Rectal smooth muscle tissue (tissue), 1 donor: ENCODE measurements around the gene DOCK10.

Source experiments
- H3K27ac ChIP-seq: one replicate; pipeline ENCODE4 v1.7.0; 2013; ENCODE audit warnings: low read depth, low read length, inconsistent platforms
- H3K27me3 ChIP-seq: one replicate; pipeline ENCODE4 v1.7.0; 2013; ENCODE audit warnings: low read length; ENCODE audit not compliant: control insufficient read depth, insufficient read depth
- H3K36me3 ChIP-seq: one replicate; pipeline ENCODE4 v1.7.0; 2013; ENCODE audit warnings: low read length; ENCODE audit not compliant: control insufficient read depth, insufficient read depth
- H3K4me1 ChIP-seq: one replicate; pipeline ENCODE4 v1.7.0; 2013; ENCODE audit warnings: low read length; ENCODE audit not compliant: control insufficient read depth, insufficient read depth
- H3K4me3 ChIP-seq: one replicate; pipeline ENCODE4 v1.7.0; 2013; ENCODE audit warnings: low read length
- H3K9ac ChIP-seq: one replicate; pipeline ENCODE4 v1.7.0; 2013; ENCODE audit warnings: low read length

Gene DOCK10

DNA sequence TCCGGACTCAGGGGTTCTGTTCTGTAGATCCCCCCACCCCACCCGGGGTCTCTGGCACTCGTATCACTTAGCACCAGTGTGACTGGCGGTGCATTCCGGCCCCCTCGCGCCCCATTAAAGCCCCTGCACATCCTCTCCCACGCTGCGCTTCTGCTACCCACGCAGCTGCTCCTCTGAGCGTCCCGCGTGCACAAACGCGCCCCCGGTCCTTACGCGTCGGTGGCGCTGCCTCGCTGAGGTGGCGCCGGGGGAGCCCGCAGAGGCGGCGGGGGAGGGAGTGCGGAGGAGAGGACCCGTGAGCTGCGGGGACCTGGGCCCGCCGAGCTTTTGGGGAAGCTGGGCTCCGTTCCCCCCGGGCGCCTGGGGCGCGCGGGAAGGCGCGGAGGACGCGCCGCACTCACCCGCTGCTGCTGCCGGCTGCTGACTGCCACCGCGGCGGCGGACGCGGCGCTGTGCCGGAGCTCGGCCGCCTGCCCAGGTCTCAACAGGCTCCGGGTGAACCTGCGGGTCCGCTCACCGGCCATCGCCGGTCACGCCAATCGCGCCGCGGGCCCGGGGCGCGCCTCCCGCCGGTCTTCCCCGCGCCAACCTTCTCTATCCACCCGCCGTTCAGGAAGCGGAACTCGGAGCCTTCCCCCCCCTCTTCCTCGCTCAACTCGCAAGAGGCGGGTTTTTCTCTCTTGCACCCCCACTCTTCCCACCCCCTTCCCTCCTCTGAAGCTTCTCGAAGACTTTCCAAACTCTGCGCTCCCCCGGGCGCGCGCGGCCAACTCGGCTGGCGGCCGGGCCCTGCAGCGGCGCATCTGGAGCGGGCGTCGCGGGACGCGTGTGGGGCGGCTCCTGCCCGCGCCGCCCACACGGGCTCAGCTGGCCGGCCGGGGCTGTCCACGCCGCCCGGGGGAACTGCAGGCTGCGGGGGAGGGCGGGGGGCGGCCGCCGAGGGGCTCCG, at the start of gene DOCK10:
DOCK10 (minus strand) TSS at position 618 of the 949 bp plus-strand sequence; CDS start at position 524, 94 bp downstream.
- H3K9ac ChIP-seq: no peak within 1 kb of the TSS
- H3K27ac ChIP-seq: no peak within 1 kb of the TSS
- peak within 1 kb of the TSS; percentile 65 for H3K4me3 ChIP-seq

DNA sequence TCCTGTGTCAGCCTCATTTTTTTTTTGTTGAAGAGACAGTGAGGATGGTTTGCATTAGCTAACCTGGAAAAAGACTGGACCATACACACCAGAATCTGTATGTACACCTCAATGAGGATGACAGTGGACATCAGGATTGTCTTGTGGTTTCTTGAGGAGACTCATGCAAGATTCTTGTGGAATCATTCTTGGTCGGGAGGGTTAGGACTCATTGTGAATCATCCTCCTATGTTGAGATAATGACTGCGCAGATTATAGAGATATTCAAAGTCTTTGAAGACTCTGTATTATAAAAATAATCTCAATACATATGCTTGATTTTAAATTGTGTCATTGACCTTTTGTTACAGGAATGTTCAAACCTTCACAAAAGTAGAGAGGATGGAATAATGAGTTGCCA, 49.1 kb upstream of the DOCK10 start:
- Histone ChIP-seq H3K27me3 (no peaks in the 10 kb centered on the region), H3K36me3 (no peaks in the 10 kb centered on the region), H3K4me1 (no peaks in the 10 kb centered on the region), H3K27ac (no peak overlapping the region), H3K9ac (no peak overlapping the region), H3K4me3 (no peak overlapping the region)

More for the DNA sequence above, at the start of gene DOCK10:
- Histone ChIP-seq H3K27me3 (no peaks in the 10 kb centered on the region), H3K4me1 (no peaks in the 10 kb centered on the region), H3K36me3 (no peaks in the 10 kb centered on the region)

DNA sequence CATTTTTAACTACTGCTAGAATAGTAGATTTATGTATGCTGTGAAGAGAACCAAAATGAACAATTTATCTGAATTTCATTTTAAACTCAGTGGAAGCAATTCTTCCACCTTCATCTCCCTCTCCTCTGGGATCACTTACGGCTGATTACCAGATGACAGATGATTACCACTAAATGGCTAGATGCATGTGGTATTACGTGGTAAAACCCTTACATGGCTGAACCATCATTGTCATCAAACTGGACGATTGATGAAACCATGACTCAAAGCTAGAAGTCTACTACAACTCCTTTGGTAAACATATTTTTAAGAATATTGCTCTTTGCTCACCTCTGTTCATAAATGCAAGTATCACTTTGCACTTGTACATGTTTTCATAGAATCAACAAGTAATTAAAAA, 48.5 kb upstream of the DOCK10 start:
- Histone ChIP-seq H3K27ac (no peak overlapping the region), H3K27me3 (no peaks in the 10 kb centered on the region), H3K4me3 (no peak overlapping the region), H3K4me1 (no peaks in the 10 kb centered on the region), H3K36me3 (no peaks in the 10 kb centered on the region), H3K9ac (no peak overlapping the region)

- Histone ChIP-seq H3K9ac (no peak overlapping the region), H3K4me3 (no peak overlapping the region), H3K4me1 (no peaks in the 10 kb centered on the region), H3K27me3 (no peaks in the 10 kb centered on the region), H3K36me3 (no peaks in the 10 kb centered on the region), H3K27ac (no peak overlapping the region)
Observed at GRCh38 chr2:225086915-225087314, 44.6 kb upstream of the DOCK10 start.

- Histone ChIP-seq H3K4me1 (no peaks in the 10 kb centered on the region), H3K27me3 (no peaks in the 10 kb centered on the region), H3K4me3 (no peak overlapping the region), H3K36me3 (no peaks in the 10 kb centered on the region), H3K9ac (no peak overlapping the region), H3K27ac (no peak overlapping the region)
Observed at GRCh38 chr2:225086439-225086838, 44.2 kb upstream of the DOCK10 start.

- no peaks in the 10 kb centered on the region for H3K36me3 ChIP-seq
- no peak overlapping the region for H3K9ac ChIP-seq
- H3K27ac ChIP-seq: no peak overlapping the region
- no peaks in the 10 kb centered on the region for H3K27me3 ChIP-seq
- no peak overlapping the region for H3K4me3 ChIP-seq
- H3K4me1 ChIP-seq: no peaks in the 10 kb centered on the region
Observed at GRCh38 chr2:225083276-225083675, 41.0 kb upstream of the DOCK10 start.

- Histone ChIP-seq H3K27ac (no peak overlapping the region), H3K4me1 (no peaks in the 10 kb centered on the region), H3K9ac (no peak overlapping the region), H3K27me3 (no peaks in the 10 kb centered on the region), H3K36me3 (no peaks in the 10 kb centered on the region), H3K4me3 (no peak overlapping the region)
Observed at GRCh38 chr2:225076125-225076524, 33.9 kb upstream of the DOCK10 start.

DNA sequence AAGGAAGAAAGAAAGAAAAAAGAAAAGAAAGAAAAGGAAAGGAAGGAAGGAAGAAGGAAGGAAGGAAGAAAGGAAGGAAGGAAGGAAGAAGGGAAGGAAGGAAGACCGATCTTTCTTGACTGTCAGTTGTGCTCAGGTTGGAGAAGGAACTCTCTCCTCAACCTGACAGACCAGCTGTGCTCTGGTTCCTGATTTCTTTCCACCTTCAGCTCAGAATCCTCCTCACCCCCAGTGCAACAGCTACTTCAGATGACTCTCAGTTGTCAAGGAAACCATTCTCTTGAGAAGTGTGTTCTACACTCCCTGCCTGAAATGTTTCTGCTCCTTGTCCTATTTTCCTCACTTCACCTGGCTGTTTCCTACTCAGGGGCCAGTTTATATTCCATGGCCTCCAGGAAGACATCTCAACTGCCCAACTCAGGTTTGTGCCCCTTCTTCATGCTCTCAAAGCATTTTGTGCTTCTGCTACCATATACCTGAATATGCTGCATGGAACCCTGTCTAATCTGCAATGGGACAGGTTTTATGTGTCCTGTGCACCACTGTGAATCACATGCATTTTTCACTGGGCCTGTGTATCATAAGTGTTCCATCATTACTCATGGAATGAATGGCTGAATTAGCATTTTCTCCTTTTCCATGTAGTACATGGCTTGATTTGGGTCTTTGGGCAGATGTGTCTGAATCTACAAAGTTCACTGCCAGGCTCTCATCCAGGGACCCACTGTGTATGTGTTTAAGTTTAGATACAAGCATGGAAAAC, 32.8 kb upstream of the DOCK10 start:
- no peak overlapping the region for H3K9ac ChIP-seq
- no peaks in the 10 kb centered on the region for H3K36me3 ChIP-seq
- H3K4me3 ChIP-seq: no peak overlapping the region
- H3K27ac ChIP-seq: no peak overlapping the region
- H3K27me3 ChIP-seq: no peaks in the 10 kb centered on the region
- H3K4me1 ChIP-seq: no peaks in the 10 kb centered on the region

DNA sequence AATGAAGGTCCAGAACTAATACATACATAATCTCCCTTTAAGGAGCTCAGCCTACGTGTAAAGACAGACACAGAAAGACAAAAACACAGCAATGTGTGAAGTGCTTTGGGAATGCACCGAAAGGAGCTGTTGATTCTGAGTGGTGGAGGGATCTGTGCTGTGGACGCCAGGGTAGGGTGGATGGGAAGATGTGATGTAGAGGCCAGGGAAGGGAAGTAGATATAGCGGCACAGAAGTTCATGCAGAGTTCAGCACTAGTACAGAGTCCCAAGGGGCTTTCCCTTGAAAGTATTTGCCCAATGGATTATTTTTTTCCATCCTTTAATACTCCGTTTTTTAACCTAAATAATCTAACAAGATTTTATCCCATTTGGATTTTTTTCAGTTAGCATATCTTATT, 32.1 kb upstream of the DOCK10 start:
- no peaks in the 10 kb centered on the region for H3K27me3 ChIP-seq
- H3K4me1 ChIP-seq: no peaks in the 10 kb centered on the region
- H3K4me3 ChIP-seq: no peak overlapping the region
- H3K9ac ChIP-seq: no peak overlapping the region
- H3K27ac ChIP-seq: no peak overlapping the region
- H3K36me3 ChIP-seq: no peaks in the 10 kb centered on the region

DNA sequence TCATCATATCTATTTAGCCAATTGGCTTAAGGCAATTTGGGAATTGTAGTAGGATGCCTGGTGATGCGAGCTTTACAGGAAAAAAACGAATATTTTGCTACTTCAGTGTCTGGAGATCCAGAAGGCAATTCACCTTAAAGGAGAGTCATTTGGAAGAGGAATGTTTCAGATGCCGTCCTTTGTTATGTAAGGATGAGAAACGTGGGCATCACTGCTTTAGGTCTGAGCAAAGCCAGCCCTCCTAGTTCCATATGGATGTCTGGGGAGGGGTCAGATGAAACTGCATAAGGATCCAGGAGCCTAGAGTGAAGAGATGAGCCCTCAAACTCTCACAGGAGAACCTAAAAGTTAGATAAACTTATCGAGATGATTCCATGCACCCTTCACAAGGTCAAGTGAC, 30.9 kb upstream of the DOCK10 start:
- Histone ChIP-seq H3K27ac (no peak overlapping the region), H3K9ac (no peak overlapping the region), H3K4me1 (no peaks in the 10 kb centered on the region), H3K4me3 (no peak overlapping the region), H3K27me3 (no peaks in the 10 kb centered on the region), H3K36me3 (no peaks in the 10 kb centered on the region)

- Histone ChIP-seq H3K27ac (no peak overlapping the region), H3K36me3 (no peaks in the 10 kb centered on the region), H3K27me3 (no peaks in the 10 kb centered on the region), H3K4me1 (no peaks in the 10 kb centered on the region), H3K9ac (no peak overlapping the region), H3K4me3 (no peak overlapping the region)
Observed at GRCh38 chr2:225072444-225072843, 30.2 kb upstream of the DOCK10 start.

DNA sequence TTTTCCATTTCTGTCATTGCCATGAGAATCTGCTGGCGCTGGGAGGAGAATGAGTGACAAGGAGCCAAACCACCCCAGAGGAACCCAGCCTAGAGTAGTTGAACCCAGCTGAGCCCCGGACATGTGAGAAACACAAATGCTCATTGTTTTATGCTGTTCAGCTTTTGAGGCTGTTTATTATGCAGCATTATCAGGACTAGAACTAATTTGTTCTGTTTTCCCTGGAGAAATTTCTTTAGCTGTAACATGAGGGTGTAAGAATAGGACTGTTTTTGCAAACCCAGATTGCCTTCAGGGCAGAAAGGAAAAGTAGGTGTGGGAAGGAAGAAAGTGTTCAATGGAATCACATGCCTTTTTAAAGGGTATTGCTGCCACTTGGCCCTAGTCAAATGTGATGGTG, 28.5 kb upstream of the DOCK10 start:
- H3K36me3 ChIP-seq: no peaks in the 10 kb centered on the region
- H3K9ac ChIP-seq: no peak overlapping the region
- no peak overlapping the region for H3K4me3 ChIP-seq
- H3K27ac ChIP-seq: no peak overlapping the region
- H3K4me1 ChIP-seq: no peaks in the 10 kb centered on the region
- H3K27me3 ChIP-seq: no peaks in the 10 kb centered on the region
